Stimulated activated CD8-positive, alpha-beta memory T cell treated with anti-CD3 and anti-CD28 coated beads, Interleukin-4, amount 100 ng/mL, for 48 hours (primary cell): Measurements from ENCODE around the gene SETD2.
"Not testable (repeated sequence)": the region's sequence is repeated elsewhere in the genome, so short reads cannot be mapped to it uniquely, and the experiment has no call there.

Experiments used
- DNase-seq: peaks from one replicate; pipeline ENCODE4 v3.0.0-alpha.2; 2020

Gene SETD2

GRCh38 chr3:47164007-47164881 lies at the start of gene SETD2:
Gene SETD2 (minus strand): TSS chr3:47164113. CDS start chr3:47163924, 189 bp downstream.
- peak; percentile 88 for DNase-seq

DNA sequence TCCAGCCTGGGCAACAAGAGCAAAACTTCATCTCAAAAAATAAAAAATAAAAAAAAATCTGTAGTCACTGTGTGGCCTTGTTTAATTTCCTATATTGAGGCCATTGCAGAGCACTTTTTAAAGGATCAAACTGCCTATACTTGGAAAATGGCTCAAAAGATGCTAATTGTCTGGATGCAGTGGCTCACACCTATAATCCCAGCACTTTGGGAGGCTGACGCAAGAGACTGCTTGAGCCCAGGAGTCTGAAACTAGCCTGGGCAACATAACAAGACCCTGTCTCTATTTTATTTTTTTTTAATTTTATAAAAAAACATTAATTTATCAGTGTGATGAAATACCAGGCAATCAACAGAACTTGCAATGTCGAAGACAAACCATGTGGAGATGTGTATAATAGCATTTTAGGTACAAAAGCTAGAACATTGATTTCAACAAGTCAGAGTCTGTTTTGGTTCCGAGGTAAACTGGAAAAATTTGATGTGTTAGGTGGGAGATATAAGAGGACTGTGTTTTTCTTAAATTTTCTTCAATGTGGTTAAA lies 47.0 kb upstream of the SETD2 start:
- no peak for DNase-seq

- DNase-seq, result not testable (repeated sequence)
Measured at GRCh38 chr3:47206022-47206421, 42.1 kb upstream of the SETD2 start.

- no peak for DNase-seq
Measured at GRCh38 chr3:47204875-47205274, 41.0 kb upstream of the SETD2 start.

DNA sequence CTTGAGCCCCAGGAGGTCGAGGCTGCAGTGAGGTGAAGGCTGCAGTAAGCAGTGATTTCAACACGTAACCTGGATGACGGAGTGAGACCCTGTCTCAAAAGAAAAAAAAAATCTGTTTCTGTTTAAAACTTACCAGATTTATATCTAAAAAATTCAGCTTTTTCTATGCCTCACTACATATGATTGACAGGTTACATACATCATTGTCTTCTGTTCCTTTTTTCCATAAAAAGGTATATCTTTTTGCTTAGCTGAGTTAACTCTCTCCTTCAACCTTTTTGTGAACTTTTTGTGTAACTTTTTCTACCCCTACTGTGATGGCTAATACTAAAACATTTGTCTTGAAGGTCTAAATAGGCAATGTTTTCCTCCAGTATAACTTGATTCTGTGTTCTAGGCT lies 38.6 kb upstream of the SETD2 start:
- no peak for DNase-seq

- no peak for DNase-seq
Measured at GRCh38 chr3:47197287-47197686, 33.4 kb upstream of the SETD2 start.

GRCh38 chr3:47194994-47195393 lies 31.1 kb upstream of the SETD2 start:
- DNase-seq, result no peak

- no peak for DNase-seq
Measured at GRCh38 chr3:47193871-47194859, 30.3 kb upstream of the SETD2 start.

DNA sequence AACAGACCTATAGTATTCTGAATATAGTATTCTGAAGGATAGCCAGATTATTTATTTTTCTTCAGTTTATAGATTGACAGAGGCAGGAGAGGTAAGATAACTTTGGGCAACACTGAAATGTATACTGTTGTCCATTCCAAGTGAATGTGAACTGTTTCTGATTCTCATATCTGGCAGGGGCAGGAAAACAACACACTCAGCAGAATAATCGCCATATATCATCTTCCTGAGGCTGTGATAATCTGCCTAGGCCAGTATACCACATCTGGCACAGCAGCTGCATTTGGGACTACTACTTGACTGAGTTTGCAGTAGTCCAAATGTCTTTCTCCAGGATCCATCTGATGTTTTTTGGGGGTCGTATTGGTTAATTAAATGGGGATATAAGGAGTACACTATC lies 22.4 kb upstream of the SETD2 start:
- no peak for DNase-seq

GRCh38 chr3:47181685-47182084 lies 17.8 kb upstream of the SETD2 start:
- DNase-seq, result not testable (repeated sequence)

GRCh38 chr3:47180011-47180410 lies 16.1 kb upstream of the SETD2 start:
- DNase-seq, result not testable (repeated sequence)

DNA sequence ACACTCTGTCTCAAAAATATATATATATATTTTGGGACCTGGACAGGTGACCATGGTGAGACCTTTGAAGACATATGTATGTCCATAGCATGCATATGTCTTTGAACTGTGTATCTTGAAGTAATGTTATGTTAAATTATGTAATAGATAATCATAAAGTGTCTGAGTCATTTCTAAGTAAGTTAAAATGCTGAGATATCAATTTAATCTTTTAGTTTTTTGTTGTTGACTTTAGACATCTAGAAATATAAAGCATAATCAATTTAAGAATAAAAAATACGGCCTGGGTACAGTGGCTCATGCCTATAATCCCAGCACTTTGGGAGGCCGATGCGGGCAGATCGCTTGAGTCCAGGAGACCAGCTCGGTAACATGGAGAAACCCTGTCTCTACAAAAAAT lies 12.7 kb upstream of the SETD2 start:
- DNase-seq, result no peak

- peak; percentile 64 for DNase-seq
Measured at GRCh38 chr3:47163169-47164006, 525 bp downstream of the SETD2 start.

- no peak for DNase-seq
Measured at GRCh38 chr3:47162697-47163168, 1.2 kb downstream of the SETD2 start.

DNA sequence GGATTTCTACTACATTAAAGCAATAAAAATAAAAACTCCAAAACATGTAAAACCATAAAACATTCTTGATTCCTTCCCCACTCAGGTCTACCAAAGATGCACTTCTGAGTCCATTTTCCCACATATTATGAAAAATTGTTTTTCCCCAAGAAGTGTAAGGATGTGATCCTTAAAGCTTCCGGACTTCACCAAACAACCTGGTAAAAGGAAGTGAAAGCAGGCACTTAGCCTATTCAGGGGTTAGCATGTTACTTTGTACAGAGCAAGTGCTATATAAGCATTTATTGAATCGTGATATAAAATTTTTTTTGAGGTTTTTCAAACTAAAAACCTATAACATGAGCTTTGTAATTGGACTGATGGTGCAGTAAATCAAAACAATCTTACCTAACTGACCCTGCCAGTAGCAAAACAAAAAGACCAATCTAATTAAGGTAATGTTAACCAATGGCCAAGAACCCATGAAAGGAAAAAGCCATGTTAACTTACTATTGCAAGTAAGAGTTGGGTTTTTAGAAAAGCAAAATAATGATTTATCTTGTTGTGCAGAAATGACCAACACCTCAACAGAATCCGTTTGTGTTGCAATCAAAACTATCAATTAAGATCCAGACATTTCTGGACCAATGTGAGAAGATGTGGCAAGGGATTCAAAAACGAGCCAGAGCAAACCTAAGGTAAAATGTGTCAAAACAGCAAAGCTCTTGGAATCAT lies 1.8 kb downstream of the SETD2 start:
- no peak for DNase-seq

DNA sequence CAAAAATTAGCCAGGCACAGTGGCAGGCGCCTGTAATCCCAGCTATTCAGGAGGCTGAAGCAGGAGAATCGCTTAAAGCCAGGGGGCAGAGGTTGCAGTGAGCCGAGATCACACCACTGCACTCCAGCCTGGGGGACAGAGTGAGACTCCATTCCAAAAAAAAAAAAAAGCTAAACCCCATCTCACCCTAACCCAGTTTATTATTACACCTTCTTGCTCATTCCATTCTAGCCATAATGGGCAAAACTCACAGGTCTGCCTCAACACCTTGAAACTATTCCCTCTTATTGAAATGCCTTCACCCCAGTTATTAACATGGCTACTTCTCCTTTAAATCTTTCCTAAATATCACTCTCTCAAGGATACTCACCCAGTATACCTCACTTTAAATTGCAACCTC lies 4.1 kb downstream of the SETD2 start:
- no peak for DNase-seq

- DNase-seq, result no peak
Measured at GRCh38 chr3:47158208-47158607, 5.7 kb downstream of the SETD2 start.

DNA sequence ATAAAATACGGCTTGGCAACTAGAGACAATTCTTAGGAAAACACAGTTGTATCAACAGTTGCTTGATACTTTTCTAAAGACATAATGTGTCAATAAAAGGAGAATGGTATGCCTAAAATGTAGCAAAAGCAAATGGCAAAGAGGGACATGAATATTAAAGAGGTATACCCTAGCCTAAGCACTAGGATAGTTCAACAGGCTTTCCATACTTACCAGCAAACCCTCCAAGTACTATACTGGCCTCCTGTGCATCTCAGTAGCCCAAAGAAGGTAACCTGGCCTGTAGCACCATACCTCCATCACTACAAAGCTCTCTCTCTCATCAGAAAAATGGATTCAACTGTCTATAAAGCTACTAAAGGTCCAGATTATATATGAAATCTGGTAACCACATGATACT lies 7.5 kb downstream of the SETD2 start:
- no peak for DNase-seq

DNA sequence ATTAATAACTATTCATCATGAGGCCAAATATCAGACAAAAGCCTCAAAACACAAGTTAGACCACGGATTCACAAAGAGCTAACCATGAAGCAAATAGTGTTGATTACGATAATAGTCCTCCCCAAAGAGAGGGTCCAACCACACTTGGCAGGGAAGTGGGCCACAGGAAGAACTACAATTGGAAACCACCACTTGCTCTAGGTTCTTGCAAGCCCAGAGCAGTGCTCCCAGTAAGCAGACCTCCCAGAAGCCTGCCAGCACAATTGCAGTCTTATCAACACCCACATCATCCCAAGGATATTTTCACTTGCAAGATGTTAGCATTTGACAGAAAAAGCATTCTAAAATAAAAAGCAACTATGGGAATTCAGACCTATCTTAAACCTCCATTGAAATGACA lies 11.3 kb downstream of the SETD2 start:
- DNase-seq, result no peak

GRCh38 chr3:47151836-47152235 lies 12.1 kb downstream of the SETD2 start:
- no peak for DNase-seq

- DNase-seq, result no peak
Measured at GRCh38 chr3:47149339-47149933, 14.5 kb downstream of the SETD2 start.
